ENCODE data around the gene MRPL51.
A peak's percentile ranks its signal among the peaks of the same experiment; 100 is the strongest.

MRPL51 gene

GRCh38 chr12:6459004-6459337, 34.1 kb downstream of the MRPL51 start:
- no peak for DNase-seq

GRCh38 chr12:6458281-6459003, 34.6 kb downstream of the MRPL51 start:
- no peak for DNase-seq

GRCh38 chr12:6457220-6457945, 35.7 kb downstream of the MRPL51 start:
- no peak for DNase-seq

GRCh38 chr12:6452944-6453630, 40.0 kb downstream of the MRPL51 start:
- DNase-seq = peak; percentile 35

- peak; percentile 31 for DNase-seq
Measured at GRCh38 chr12:6452245-6452943, 40.7 kb downstream of the MRPL51 start.

GRCh38 chr12:6451348-6452244, 41.5 kb downstream of the MRPL51 start, which contains the start of gene TAPBPL:
Gene TAPBPL, plus strand, starts transcription at chr12:6452042. Its CDS starts 207 bp downstream, at chr12:6452249.
- DNase-seq = peak; percentile 82

GRCh38 chr12:6450869-6451347, 42.2 kb downstream of the MRPL51 start:
- DNase-seq = peak; percentile 31

GRCh38 chr12:6450091-6450868, 42.8 kb downstream of the MRPL51 start:
- no peak for DNase-seq

- DNase-seq = no peak
Measured at GRCh38 chr12:6444704-6445688, 48.1 kb downstream of the MRPL51 start, which contains the start of gene CD27. Gene CD27, plus strand, starts transcription at chr12:6444955. Its CDS starts 141 bp downstream, at chr12:6445096.

GRCh38 chr12:6444031-6444430, 49.0 kb downstream of the MRPL51 start:
- no peak for DNase-seq

GRCh38 chr12:6443361-6443983, 49.6 kb downstream of the MRPL51 start:
- peak; percentile 36 for DNase-seq

GRCh38 chr12:6442836-6443235, 50.2 kb downstream of the MRPL51 start:
- no peak for DNase-seq
